GM21576 (cell line): ENCODE results near the gene PRSS27.

Experiments
- ATAC-seq: cut with Tn5 transposase; IDR thresholded peaks from one replicate; pipeline ENCODE4 v1.9.1; 2021; ENCODE audit warnings: mild to moderate bottlenecking, moderate library complexity; ENCODE audit not compliant: unreplicated experiment

PRSS27 gene

GRCh38 chr16:2710021-2710710 is 9.9 kb downstream of the PRSS27 start:
- no peak for ATAC-seq

- ATAC-seq, result no peak
Observed at GRCh38 chr16:2709588-2709984, 10.4 kb downstream of the PRSS27 start.

GRCh38 chr16:2708955-2709587 is 11.0 kb downstream of the PRSS27 start:
- no peak for ATAC-seq

- ATAC-seq, result no peak
Observed at GRCh38 chr16:2708290-2708639, 11.8 kb downstream of the PRSS27 start.

- no peak for ATAC-seq
Observed at GRCh38 chr16:2707368-2708289, 12.4 kb downstream of the PRSS27 start.

- no peak for ATAC-seq
Observed at GRCh38 chr16:2706611-2707311, 13.3 kb downstream of the PRSS27 start.

GRCh38 chr16:2706085-2706484 is 13.9 kb downstream of the PRSS27 start:
- no peak for ATAC-seq

- ATAC-seq, result no peak
Observed at GRCh38 chr16:2705351-2705750, 14.7 kb downstream of the PRSS27 start.

GRCh38 chr16:2704983-2705275 is 15.1 kb downstream of the PRSS27 start:
- ATAC-seq, result no peak

GRCh38 chr16:2704166-2704982 is 15.7 kb downstream of the PRSS27 start:
- no peak for ATAC-seq

GRCh38 chr16:2702871-2703745 is 16.9 kb downstream of the PRSS27 start:
- no peak for ATAC-seq

GRCh38 chr16:2702438-2702825 is 17.6 kb downstream of the PRSS27 start:
- ATAC-seq, result no peak

- no peak for ATAC-seq
Observed at GRCh38 chr16:2701713-2702437, 18.1 kb downstream of the PRSS27 start.

GRCh38 chr16:2701272-2701671 is 18.8 kb downstream of the PRSS27 start:
- ATAC-seq, result no peak

GRCh38 chr16:2700786-2701185 is 19.2 kb downstream of the PRSS27 start:
- ATAC-seq, result no peak

GRCh38 chr16:2699791-2700600 is 20.0 kb downstream of the PRSS27 start:
- no peak for ATAC-seq

- ATAC-seq, result no peak
Observed at GRCh38 chr16:2698965-2699750, 20.9 kb downstream of the PRSS27 start.
